Measurements from ENCODE around the gene IFT80.
A peak's percentile ranks its signal among the peaks of the same experiment; 100 is the strongest.
"Not testable (repeated sequence)": the region's sequence is repeated elsewhere in the genome, so short reads cannot be mapped to it uniquely, and the experiment has no call there.

The IFT80 gene

DNA sequence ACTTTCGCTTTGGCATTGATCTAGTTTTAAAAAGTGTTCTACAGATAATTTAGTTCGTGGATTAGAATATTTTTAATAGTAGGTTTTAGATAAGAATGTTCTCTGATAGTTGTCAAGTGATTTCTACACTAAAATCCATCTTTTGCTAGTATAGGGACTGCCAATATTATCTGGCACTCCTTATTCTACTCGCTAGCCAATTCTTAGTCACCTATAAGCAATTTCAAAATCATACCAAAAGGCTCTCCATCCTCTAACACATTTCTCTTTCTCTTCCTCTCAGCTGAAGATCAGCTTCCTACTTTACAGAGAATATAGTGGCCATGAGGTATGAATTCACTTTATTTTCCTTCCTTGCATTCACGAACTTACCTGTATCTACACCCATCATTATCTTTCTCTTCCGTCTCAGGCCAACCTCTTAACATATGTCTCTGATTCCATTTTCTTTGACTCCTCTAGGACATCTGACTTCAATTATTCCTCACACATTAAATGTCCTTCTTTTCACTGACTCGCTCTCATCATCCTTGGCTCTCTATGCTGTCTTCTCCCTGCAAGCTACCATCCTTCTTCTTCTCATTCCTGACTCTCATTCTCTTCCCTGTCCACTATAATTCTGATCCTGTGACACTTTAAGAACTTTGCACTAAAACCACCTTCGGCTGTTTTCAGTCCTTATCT lies 138.3 kb downstream of the IFT80 start:
- H3K4me3 ChIP-seq (ENCODE audit: low read length), result no peak overlapping the region
- no peak overlapping the region for H3K9ac ChIP-seq (ENCODE audit: low read depth, low read length)
- 95% methylated on average over 7 of the region's 7 CpGs for WGBS
- H3K9me3 ChIP-seq (ENCODE audit: insufficient read depth, low read depth, low read length), result no peaks in the 10 kb centered on the region
- no peak overlapping the region for H3K27ac ChIP-seq (ENCODE audit: low read depth, low read length)
- no peaks in the 10 kb centered on the region for H3K36me3 ChIP-seq (ENCODE audit: insufficient read depth, low read length)
- no peaks in the 10 kb centered on the region for H3K4me1 ChIP-seq (ENCODE audit: insufficient read depth, low read length)
- H3K27me3 ChIP-seq (ENCODE audit: insufficient read depth, low read length), result no peaks in the 10 kb centered on the region

DNA sequence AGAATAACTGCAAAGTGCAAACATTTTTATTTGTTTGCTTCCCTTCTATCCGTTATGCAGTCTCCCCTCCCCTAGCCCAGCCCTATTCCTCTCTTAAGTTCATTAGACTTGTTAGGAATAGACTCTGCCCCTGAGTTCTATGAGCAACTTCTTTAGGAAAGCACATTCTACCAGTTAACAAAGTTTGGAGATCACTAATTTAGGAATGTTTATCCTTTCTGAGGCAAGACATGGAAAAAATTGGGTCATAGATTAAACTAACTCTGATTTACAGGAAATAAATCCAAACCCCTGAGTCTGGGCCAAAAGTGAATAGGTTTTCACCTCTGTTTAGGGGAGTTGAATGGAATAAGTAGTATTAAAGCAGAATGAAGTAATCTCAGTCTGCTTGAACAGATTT lies 139.4 kb downstream of the IFT80 start:
- 79% methylated on average over 1 of the region's 1 CpG for WGBS

DNA sequence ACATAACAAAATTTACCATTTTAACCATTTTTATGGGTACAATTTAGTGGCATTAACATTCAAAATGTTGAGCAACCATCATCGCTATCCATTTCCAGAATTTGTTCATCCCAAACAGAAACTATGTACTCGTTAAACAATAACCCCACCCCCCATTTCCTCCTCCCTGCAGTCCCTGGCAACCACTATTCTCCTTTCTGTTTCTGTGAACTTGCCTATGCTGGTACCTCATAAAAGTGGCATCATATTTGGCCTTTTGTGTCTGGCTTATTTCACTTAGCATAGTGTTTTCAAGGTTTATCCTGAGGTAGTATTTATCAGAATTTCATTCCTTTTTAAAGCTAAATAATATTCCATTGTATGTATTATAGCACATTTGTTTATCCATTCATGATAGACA lies 141.4 kb downstream of the IFT80 start:
- H3K4me3 ChIP-seq (ENCODE audit: low read length), result no peak overlapping the region
- no peak overlapping the region for H3K27ac ChIP-seq (ENCODE audit: low read depth, low read length)
- H3K36me3 ChIP-seq (ENCODE audit: insufficient read depth, low read length), result no peaks in the 10 kb centered on the region
- H3K9ac ChIP-seq (ENCODE audit: low read depth, low read length), result no peak overlapping the region
- no peaks in the 10 kb centered on the region for H3K27me3 ChIP-seq (ENCODE audit: insufficient read depth, low read length)
- no peaks in the 10 kb centered on the region for H3K4me1 ChIP-seq (ENCODE audit: insufficient read depth, low read length)
- WGBS, result 95% methylated on average over 2 of the region's 2 CpGs
- no peaks in the 10 kb centered on the region for H3K9me3 ChIP-seq (ENCODE audit: insufficient read depth, low read depth, low read length)

More for the DNA sequence above, 139.4 kb downstream of the IFT80 start:
- Histone ChIP-seq H3K27me3 (ENCODE audit: insufficient read depth, low read length) (no peaks in the 10 kb centered on the region), H3K4me1 (ENCODE audit: insufficient read depth, low read length) (no peaks in the 10 kb centered on the region), H3K27ac (ENCODE audit: low read depth, low read length) (no peak overlapping the region), H3K9ac (ENCODE audit: low read depth, low read length) (no peak overlapping the region), H3K4me3 (ENCODE audit: low read length) (no peak overlapping the region), H3K36me3 (ENCODE audit: insufficient read depth, low read length) (no peaks in the 10 kb centered on the region), H3K9me3 (ENCODE audit: insufficient read depth, low read depth, low read length) (no peaks in the 10 kb centered on the region)

DNA sequence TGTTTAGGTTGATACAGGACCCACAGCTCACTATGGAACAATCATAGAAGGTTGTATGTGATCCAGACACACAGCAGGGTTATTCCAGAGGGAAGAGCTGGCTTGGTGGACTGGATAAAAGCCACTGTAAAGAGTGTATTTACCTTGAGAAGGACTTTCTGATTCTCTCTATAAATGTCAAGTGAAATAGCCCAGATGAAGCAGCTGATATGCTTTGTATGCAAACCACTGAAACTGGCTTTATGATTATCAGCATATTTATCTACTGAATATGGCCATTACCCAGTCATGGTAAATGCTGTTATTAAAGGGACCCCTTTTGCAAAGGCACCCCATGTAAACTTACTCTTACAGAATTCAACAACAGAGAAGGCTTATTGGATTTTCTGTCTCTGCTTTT lies 145.7 kb downstream of the IFT80 start:
- H3K27ac ChIP-seq (ENCODE audit: low read depth, low read length), result no peak overlapping the region
- no peak overlapping the region for H3K9ac ChIP-seq (ENCODE audit: low read depth, low read length)
- H3K9me3 ChIP-seq (ENCODE audit: insufficient read depth, low read depth, low read length), result no peaks in the 10 kb centered on the region
- no peaks in the 10 kb centered on the region for H3K4me1 ChIP-seq (ENCODE audit: insufficient read depth, low read length)
- H3K27me3 ChIP-seq (ENCODE audit: insufficient read depth, low read length), result no peaks in the 10 kb centered on the region
- no peaks in the 10 kb centered on the region for H3K36me3 ChIP-seq (ENCODE audit: insufficient read depth, low read length)
- no peak overlapping the region for H3K4me3 ChIP-seq (ENCODE audit: low read length)

DNA sequence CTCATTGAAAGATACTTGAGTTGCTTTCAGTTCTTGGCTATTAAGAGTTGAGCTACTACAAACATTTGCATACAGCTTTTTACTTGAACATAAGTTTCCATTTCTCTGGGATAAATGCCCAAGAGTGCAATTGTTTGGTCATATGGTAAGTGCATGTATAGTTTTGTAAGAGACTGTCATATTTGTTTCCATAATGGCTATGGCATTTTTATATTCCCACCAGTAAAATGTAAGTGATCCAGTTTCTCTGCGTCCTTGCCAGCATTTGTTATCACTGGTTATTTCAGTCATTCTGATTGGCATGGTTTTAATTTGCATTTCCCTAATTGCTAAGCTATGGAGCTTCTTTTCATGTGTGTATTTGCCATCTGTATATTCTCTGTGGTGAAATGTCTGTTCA lies 151.3 kb downstream of the IFT80 start:
- Histone ChIP-seq H3K27ac (ENCODE audit: low read depth, low read length) (no peak overlapping the region), H3K36me3 (ENCODE audit: insufficient read depth, low read length) (no peaks in the 10 kb centered on the region), H3K27me3 (ENCODE audit: insufficient read depth, low read length) (no peaks in the 10 kb centered on the region), H3K4me3 (ENCODE audit: low read length) (no peak overlapping the region), H3K9me3 (ENCODE audit: insufficient read depth, low read depth, low read length) (no peaks in the 10 kb centered on the region), H3K4me1 (ENCODE audit: insufficient read depth, low read length) (no peaks in the 10 kb centered on the region), H3K9ac (ENCODE audit: low read depth, low read length) (no peak overlapping the region)
- WGBS, result 89% methylated on average over 1 of the region's 1 CpG

DNA sequence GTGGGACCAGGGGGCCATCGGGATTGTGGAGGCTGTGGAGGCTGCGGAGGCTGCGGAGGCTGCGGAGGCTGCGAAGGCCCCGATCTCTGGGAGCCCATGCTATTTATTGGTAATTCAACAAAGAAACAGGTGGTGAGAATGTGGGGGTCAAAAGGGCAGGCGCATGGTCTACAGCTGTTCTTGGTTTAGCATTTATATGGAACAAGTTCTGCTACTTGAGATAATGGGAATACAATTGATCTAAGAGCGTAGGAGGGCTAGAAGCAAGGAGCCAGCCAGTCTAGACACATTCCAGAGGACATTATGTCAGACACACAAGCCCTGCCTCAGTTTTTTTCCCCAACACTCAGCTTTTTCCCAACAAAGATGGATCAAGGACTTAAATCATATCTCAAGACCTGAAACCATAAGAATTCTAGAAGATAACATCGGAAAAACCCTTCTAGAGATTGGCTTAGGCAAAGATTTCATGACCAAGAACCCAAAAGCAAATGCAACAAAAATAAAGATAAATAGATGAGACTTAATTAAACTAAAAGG lies 153.7 kb downstream of the IFT80 start:
- 92% methylated on average over 9 of the region's 9 CpGs for WGBS
- H3K27me3 ChIP-seq (ENCODE audit: insufficient read depth, low read length), result no peaks in the 10 kb centered on the region
- H3K9me3 ChIP-seq (ENCODE audit: insufficient read depth, low read depth, low read length), result no peaks in the 10 kb centered on the region
- no peak overlapping the region for H3K4me3 ChIP-seq (ENCODE audit: low read length)
- no peaks in the 10 kb centered on the region for H3K4me1 ChIP-seq (ENCODE audit: insufficient read depth, low read length)
- H3K27ac ChIP-seq (ENCODE audit: low read depth, low read length), result no peak overlapping the region
- H3K9ac ChIP-seq (ENCODE audit: low read depth, low read length), result no peak overlapping the region
- no peaks in the 10 kb centered on the region for H3K36me3 ChIP-seq (ENCODE audit: insufficient read depth, low read length)

DNA sequence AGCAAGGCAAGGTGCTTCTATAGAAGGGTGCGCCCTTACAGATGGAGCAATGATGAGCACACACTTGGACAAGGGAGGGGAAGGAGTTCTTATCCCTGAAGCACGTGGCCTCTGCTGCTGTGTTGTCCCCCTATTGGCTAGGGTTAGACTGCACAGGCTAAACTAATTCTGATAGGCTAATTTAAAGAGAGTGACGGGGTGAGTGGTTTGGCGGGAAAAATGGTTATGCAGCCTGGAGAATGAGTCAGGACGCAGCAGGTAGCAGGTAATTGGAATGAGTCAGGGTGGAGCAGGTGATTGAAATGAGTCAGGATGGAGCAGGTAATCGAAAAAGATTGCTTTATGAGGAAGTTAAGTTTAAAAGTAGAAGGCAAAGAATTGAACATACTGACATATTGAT lies 158.3 kb downstream of the IFT80 start:
- not testable (repeated sequence) for H3K36me3 ChIP-seq (ENCODE audit: insufficient read depth, low read length); H3K27ac ChIP-seq (ENCODE audit: low read depth, low read length); H3K4me1 ChIP-seq (ENCODE audit: insufficient read depth, low read length); H3K9ac ChIP-seq (ENCODE audit: low read depth, low read length); H3K27me3 ChIP-seq (ENCODE audit: insufficient read depth, low read length); H3K9me3 ChIP-seq (ENCODE audit: insufficient read depth, low read depth, low read length); H3K4me3 ChIP-seq (ENCODE audit: low read length)
- WGBS, result 87% methylated on average over 6 of the region's 6 CpGs

DNA sequence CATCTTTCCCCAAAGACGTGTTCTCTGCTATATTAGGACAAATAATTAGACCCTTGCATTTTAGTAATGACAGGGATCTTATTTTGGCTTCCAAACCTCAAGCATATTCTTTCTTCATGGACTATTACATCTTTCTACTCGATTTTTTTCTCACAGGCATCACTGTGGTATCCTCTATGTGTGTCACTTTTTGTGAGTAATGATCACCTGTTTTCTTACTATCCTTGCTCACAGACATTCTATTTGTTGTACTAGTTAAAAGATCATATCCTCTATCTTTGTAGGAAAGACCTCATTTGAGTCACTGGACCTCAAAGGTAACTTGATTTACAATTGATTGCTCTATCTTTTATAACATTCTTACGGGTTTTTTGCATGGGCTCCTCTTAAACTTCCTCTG lies 167.0 kb downstream of the IFT80 start:
- no peak overlapping the region for H3K27ac ChIP-seq (ENCODE audit: low read depth, low read length)
- H3K9ac ChIP-seq (ENCODE audit: low read depth, low read length), result no peak overlapping the region
- WGBS, result 81% methylated on average over 3 of the region's 3 CpGs
- H3K9me3 ChIP-seq (ENCODE audit: insufficient read depth, low read depth, low read length), result no peaks in the 10 kb centered on the region
- H3K4me1 ChIP-seq (ENCODE audit: insufficient read depth, low read length), result 0 out of 2 replicates have a peak, but pooled peaks cover under 1% of the 10 kb centered on the region
- no peak overlapping the region for H3K4me3 ChIP-seq (ENCODE audit: low read length)
- no peaks in the 10 kb centered on the region for H3K36me3 ChIP-seq (ENCODE audit: insufficient read depth, low read length)
- peaks cover 31% of the 10 kb centered on the region for H3K27me3 ChIP-seq (ENCODE audit: insufficient read depth, low read length)

DNA sequence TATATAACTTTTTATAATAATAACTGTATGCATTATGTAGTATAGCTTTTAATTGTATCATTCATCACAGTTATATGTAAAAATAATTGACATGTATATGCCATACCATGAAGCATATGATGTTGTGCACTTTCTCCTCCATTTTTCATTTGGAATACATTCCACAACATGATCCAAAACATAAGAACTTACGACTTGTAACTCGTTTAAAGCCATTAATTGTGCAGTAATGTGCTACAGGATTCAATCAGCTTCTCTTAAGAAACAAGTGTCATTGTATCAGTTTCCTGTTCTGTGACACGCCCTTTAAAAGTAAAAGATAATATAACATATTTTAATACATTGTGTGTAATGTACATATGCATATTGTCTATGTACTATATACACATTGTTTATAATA lies 171.6 kb downstream of the IFT80 start:
- Histone ChIP-seq H3K27ac (ENCODE audit: low read depth, low read length) (no peak overlapping the region), H3K27me3 (ENCODE audit: insufficient read depth, low read length) (peaks cover 76% of the 10 kb centered on the region), H3K9me3 (ENCODE audit: insufficient read depth, low read depth, low read length) (no peaks in the 10 kb centered on the region), H3K36me3 (ENCODE audit: insufficient read depth, low read length) (no peaks in the 10 kb centered on the region), H3K4me1 (ENCODE audit: insufficient read depth, low read length) (0 out of 2 replicates have a peak, but pooled peaks cover 5% of the 10 kb centered on the region), H3K4me3 (ENCODE audit: low read length) (no peak overlapping the region), H3K9ac (ENCODE audit: low read depth, low read length) (no peak overlapping the region)
- WGBS, result 83% methylated on average over 2 of the region's 3 CpGs

DNA sequence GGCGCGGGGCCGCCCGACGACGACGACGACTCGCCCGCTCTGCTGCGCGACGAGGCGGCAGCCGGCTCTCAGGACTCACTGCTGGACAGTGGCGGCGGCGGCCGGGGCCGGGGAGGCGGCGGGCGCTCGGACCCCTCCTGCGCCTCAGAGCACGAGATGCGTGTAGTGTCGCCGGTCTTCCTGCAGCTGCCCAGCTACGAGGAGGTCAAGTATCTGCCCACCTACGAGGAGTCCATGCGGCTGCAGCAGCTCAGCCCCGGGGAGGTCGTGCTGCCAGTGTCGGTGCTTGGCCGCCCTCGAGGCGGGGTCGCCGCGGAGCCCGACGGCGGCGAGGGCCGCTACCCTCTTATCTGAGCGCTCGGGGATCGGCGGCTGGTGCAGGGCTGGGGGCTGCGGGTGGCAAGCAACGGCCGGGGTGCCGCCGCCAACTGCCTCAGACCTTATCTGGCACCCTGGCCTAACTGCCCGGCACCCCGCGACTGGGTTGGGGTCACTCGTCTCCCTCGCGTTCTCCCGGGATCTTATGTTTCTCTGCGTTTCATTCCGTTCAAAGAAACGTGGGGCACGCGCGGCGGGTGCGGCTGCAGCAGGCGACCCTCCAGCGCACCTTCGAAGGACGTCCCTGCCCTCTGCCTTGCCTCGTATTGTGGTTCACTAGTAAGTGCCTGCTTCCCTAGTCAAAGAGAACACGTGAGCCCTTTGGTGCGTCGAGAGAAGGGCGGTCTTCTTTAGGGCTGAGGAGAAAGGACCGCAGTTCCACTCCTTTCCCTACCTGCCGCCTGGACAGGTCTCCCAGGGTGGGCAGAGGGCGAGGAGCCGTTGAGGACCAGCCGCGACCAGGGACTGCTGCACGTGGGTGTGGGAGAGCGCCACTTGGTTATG lies 172.8 kb downstream of the IFT80 start:
- Histone ChIP-seq H3K36me3 (ENCODE audit: insufficient read depth, low read length) (no peaks in the 10 kb centered on the region), H3K9ac (ENCODE audit: low read depth, low read length) (peak overlapping the region; percentile 17; the same call in 1 of the 2 replicates), H3K4me3 (ENCODE audit: low read length) (peak overlapping the region; percentile 56), H3K9me3 (ENCODE audit: insufficient read depth, low read depth, low read length) (no peaks in the 10 kb centered on the region), H3K27ac (ENCODE audit: low read depth, low read length) (no peak overlapping the region), H3K4me1 (ENCODE audit: insufficient read depth, low read length) (0 out of 2 replicates have a peak, but pooled peaks cover 5% of the 10 kb centered on the region), H3K27me3 (ENCODE audit: insufficient read depth, low read length) (peaks cover 88% of the 10 kb centered on the region)
- 3% methylated on average over 87 of the region's 87 CpGs for WGBS
